ENCODE data around the gene P4HA2.
A peak's percentile ranks its signal among the peaks of the same experiment; 100 is the strongest.

P4HA2 gene

GRCh38 chr5:132228241-132229035, 785 bp upstream of the P4HA2 start:
- H3K4me3 ChIP-seq (replicated peaks; ENCODE audit: low read depth, low read length), result peak overlapping the region; percentile 69
- no peak for TF ChIP-seq CTCF (IDR thresholded peaks at IDR 0.05; ENCODE audit: low read length, missing control alignments)
- DNase-seq (ENCODE audit: low read depth), result no peak

GRCh38 chr5:132227235-132227484, 493 bp downstream of the P4HA2 start:
- TF ChIP-seq CTCF (IDR thresholded peaks at IDR 0.05; ENCODE audit: low read length, missing control alignments), result no peak
- no peak for DNase-seq (ENCODE audit: low read depth)
- peak overlapping the region; percentile 69 for H3K4me3 ChIP-seq (replicated peaks; ENCODE audit: low read depth, low read length)

- peak overlapping the region; percentile 69 for H3K4me3 ChIP-seq (replicated peaks; ENCODE audit: low read depth, low read length)
- peak; percentile 33 for DNase-seq (ENCODE audit: low read depth)
- TF ChIP-seq CTCF (IDR thresholded peaks at IDR 0.05; ENCODE audit: low read length, missing control alignments), result no peak
Measured at GRCh38 chr5:132226516-132227234, 978 bp downstream of the P4HA2 start.

GRCh38 chr5:132225165-132226032, 2.3 kb downstream of the P4HA2 start:
- TF ChIP-seq CTCF (IDR thresholded peaks at IDR 0.05; ENCODE audit: low read length, missing control alignments), result no peak
- DNase-seq (ENCODE audit: low read depth), result peak; percentile 93
- H3K4me3 ChIP-seq (replicated peaks; ENCODE audit: low read depth, low read length), result peak overlapping the region; percentile 10

GRCh38 chr5:132224716-132225115, 2.9 kb downstream of the P4HA2 start:
- no peak overlapping the region for H3K4me3 ChIP-seq (replicated peaks; ENCODE audit: low read depth, low read length)
- no peak for TF ChIP-seq CTCF (IDR thresholded peaks at IDR 0.05; ENCODE audit: low read length, missing control alignments)
- no peak for DNase-seq (ENCODE audit: low read depth)

- no peak for DNase-seq (ENCODE audit: low read depth)
- no peak for TF ChIP-seq CTCF (IDR thresholded peaks at IDR 0.05; ENCODE audit: low read length, missing control alignments)
- no peak overlapping the region for H3K4me3 ChIP-seq (replicated peaks; ENCODE audit: low read depth, low read length)
Measured at GRCh38 chr5:132223861-132224260, 3.8 kb downstream of the P4HA2 start.
